Thoracic aorta (tissue), 2 donors: Measurements from ENCODE around the gene WRAP53. TPM values are rescaled to one million over a fixed set of nuclear protein-coding genes. Genes with fewer than 3 reads are reported as not detected.

Source experiments
- ATAC-seq: fragments of 150-250 bp; one replicate; pipeline ENCODE4 v1.8.0; 2017; ENCODE audit warnings: low read depth; ENCODE audit not compliant: insufficient number of reproducible peaks, low FRiP score
- DNase-seq: peaks from one replicate; pipeline ENCODE4 v3.0.0-alpha.2; 2020; ENCODE audit warnings: low spot score
- H3K27ac ChIP-seq, 2 donors: fragments of 200-600 bp; sonication (generic); 1 replicate in 1 of 2; 2 replicates in 1 of 2; pipeline ENCODE4 v1.5.1; 2016; ENCODE audit warnings: mild to moderate bottlenecking in 2 of 2, moderate library complexity in 2 of 2
- H3K27me3 ChIP-seq: fragments of 200-600 bp; sonication (generic); replicated peaks from 2 replicates; pipeline ENCODE4 v1.6.0; 2016; ENCODE audit warnings: mild to moderate bottlenecking; ENCODE audit not compliant: insufficient read depth
- H3K36me3 ChIP-seq: fragments of 200-600 bp; sonication (generic); one replicate; pipeline ENCODE4 v1.5.1; 2016
- H3K4me1 ChIP-seq, 2 donors: fragments of 200-600 bp; sonication (generic); 1 replicate in 1 of 2; 2 replicates in 1 of 2; pipeline versions ENCODE4 v1.5.1 to v1.6.0; 2016; ENCODE audit warnings: low read depth in 2 of 2, mild to moderate bottlenecking in 1 of 2; ENCODE audit not compliant: control insufficient read depth in 1 of 2
- H3K4me3 ChIP-seq: fragments of 200-600 bp; sonication (generic); 2 replicates; pipeline ENCODE4 v1.5.1; 2016; ENCODE audit warnings: mild to moderate bottlenecking
- H3K9me3 ChIP-seq: fragments of 200-600 bp; sonication (generic); 2 replicates; pipeline ENCODE4 v1.5.1; 2016
- total RNA-seq, 2 donors: library from RNA; depleted of rRNA; stranded (reverse); fragments of >200 nt; gene quantifications; one replicate each; pipeline versions ENCODE4 v1.1.0 to v1.2.3, GENCODE V29; 2016
- TF ChIP-seq, protein P1 (sequence below): fragments of 200-600 bp; sonication (generic); IDR thresholded peaks from one replicate; pipeline ENCODE4 v1.5.1; 2019; ENCODE audit warnings: antibody characterized with exemption

WRAP53 gene
- total RNA-seq, 2 donors from 2014 or later, result 2.9 to 3.4 TPM

DNA sequence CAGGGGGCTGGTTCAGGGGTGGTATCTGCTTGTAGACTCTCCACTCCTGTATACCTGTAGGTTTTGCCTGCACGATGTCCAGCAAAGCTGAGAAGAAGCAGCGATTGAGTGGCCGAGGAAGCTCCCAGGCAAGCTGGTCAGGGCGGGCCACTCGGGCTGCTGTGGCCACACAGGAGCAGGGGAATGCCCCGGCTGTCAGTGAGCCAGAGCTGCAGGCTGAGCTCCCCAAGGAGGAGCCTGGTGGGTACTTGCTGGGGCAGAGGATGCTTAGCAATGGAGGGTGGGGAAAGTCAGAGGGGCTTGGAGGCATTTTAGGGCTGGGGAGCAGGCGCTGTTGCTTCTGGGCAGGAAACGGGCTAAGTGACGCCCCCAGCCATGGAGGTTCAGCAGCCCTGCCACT, 31.4 kb downstream of the WRAP53 start:
- no peak for ATAC-seq
- Histone ChIP-seq H3K27ac (no peak overlapping the region), H3K27me3 (no peaks in the 10 kb centered on the region), H3K4me1 (peaks cover 9 to 17% of the 10 kb centered on the region in 2 donors), H3K36me3 (no peaks in the 10 kb centered on the region), H3K9me3 (no peaks in the 10 kb centered on the region), H3K4me3 (no peak overlapping the region)
- DNase-seq, result no peak
- TF ChIP-seq, protein P1, sequence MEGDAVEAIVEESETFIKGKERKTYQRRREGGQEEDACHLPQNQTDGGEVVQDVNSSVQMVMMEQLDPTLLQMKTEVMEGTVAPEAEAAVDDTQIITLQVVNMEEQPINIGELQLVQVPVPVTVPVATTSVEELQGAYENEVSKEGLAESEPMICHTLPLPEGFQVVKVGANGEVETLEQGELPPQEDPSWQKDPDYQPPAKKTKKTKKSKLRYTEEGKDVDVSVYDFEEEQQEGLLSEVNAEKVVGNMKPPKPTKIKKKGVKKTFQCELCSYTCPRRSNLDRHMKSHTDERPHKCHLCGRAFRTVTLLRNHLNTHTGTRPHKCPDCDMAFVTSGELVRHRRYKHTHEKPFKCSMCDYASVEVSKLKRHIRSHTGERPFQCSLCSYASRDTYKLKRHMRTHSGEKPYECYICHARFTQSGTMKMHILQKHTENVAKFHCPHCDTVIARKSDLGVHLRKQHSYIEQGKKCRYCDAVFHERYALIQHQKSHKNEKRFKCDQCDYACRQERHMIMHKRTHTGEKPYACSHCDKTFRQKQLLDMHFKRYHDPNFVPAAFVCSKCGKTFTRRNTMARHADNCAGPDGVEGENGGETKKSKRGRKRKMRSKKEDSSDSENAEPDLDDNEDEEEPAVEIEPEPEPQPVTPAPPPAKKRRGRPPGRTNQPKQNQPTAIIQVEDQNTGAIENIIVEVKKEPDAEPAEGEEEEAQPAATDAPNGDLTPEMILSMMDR, result no peak

DNA sequence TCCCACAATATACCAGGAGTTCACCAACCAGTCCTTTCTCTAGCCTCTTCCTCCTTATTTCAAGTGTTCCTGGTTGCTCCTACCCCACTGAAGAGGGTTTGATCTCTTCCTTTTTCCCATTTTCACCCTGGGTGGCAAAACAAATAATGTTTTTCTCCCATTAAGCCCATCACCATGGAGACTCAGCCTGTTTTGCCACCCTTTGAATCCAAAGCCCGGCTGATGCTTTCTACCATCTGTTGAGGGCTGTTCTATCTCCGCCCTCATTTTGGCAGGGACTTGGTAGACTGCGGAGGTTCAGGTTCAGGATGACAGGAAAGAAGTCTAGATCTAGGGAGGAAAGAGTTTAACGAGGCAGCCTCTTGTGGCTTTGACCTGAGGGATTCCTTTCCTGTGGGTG, 31.8 kb downstream of the WRAP53 start:
- TF ChIP-seq, protein P1, result no peak
- ATAC-seq (no peak), DNase-seq (no peak)
- Histone ChIP-seq H3K9me3 (no peaks in the 10 kb centered on the region), H3K36me3 (no peaks in the 10 kb centered on the region), H3K4me1 (peaks cover 9 to 17% of the 10 kb centered on the region in 2 donors), H3K27me3 (no peaks in the 10 kb centered on the region), H3K27ac (no peak overlapping the region), H3K4me3 (no peak overlapping the region)

DNA sequence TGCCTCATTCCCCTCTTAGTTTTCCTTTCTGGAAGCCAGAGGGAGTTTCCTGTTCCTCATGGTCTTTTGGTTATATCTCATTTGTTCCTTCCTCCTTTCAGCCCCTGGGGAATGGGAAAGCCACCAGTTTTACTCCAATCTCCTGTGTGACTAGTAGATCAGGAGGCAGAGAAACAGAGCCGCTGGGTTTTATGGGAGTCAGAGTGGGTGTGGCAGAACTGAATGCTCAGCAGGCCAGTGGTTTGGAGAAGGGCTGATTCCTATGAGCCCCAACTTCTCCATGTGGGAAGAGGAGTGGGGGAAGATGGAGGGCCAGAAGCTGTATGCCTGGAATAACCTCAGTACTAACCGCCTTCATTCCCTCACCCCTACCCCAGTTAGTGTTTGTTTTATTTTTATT, 33.3 kb downstream of the WRAP53 start:
- no peaks in the 10 kb centered on the region for H3K36me3 ChIP-seq
- no peaks in the 10 kb centered on the region for H3K27me3 ChIP-seq
- DNase-seq (no peak), ATAC-seq (no peak)
- H3K9me3 ChIP-seq, result no peaks in the 10 kb centered on the region
- no peak overlapping the region for H3K4me3 ChIP-seq
- H3K4me1 ChIP-seq, result peaks cover 7 to 11% of the 10 kb centered on the region in 2 donors
- no peak overlapping the region for H3K27ac ChIP-seq
- TF ChIP-seq, protein P1, result no peak

DNA sequence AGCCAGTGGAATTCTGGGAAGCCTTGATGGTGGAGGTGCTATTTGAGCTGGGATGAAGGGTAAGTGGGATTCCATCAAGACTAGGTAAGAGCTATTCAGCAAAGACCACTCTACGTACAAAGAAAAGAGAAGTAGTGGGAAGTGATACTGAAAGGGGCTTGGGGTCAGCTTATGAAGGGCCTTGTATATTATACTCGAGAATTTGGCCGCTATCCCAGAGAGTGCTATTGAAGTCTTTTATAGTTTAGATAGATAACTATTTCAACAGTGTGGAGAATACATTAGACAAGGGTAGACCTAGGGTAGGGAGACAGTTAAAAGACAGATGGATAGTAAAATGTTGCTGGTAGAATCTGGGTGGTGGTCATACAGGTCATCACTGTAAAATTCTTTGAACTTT, 39.6 kb downstream of the WRAP53 start:
- Histone ChIP-seq H3K36me3 (no peaks in the 10 kb centered on the region), H3K27ac (no peak overlapping the region), H3K4me3 (no peak overlapping the region), H3K4me1 (no peaks in the 10 kb centered on the region), H3K27me3 (no peaks in the 10 kb centered on the region), H3K9me3 (no peaks in the 10 kb centered on the region)
- TF ChIP-seq, protein P1, result no peak
- DNase-seq (no peak), ATAC-seq (no peak)

DNA sequence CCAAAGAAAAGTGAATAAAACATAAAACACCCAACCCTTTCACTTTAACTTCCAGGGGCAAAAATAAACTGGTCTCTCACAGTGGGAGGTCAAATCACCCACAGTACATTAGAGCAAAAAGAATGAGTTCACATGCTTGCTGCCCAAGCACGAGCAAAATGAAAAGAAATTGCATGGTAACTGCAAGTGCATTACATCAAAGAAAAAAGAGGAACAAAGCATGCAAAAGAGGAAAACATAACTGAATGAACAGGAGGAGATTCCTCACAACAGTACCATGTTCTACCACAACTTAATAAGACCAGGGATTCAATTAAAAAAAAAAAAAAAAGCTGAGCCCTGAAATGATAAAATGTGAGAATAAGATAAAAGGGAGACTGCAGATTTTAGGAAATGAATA, 41.5 kb downstream of the WRAP53 start:
- Histone ChIP-seq H3K4me3 (no peak overlapping the region), H3K27ac (no peak overlapping the region), H3K36me3 (no peaks in the 10 kb centered on the region), H3K9me3 (no peaks in the 10 kb centered on the region), H3K27me3 (no peaks in the 10 kb centered on the region), H3K4me1 (no peaks in the 10 kb centered on the region)
- ATAC-seq (no peak), DNase-seq (no peak)
- TF ChIP-seq, protein P1, result no peak
